Measurements from ENCODE around the gene HOXD12.

The HOXD12 gene

GRCh38 chr2:176151442-176152287, 52.1 kb downstream of the HOXD12 start, which contains the start of gene HOXD4:
Gene HOXD4, plus strand, starts transcription at chr2:176151550. Its CDS starts 84 bp downstream, at chr2:176151634.
- no peak for DNase-seq
